ENCODE results near the gene ANKHD1.
A peak's percentile ranks its signal among the peaks of the same experiment; 100 is the strongest.

Gene ANKHD1

GRCh38 chr5:140401362-140402257 lies at the start of gene ANKHD1:
TSS of gene ANKHD1 (plus strand) at chr5:140401833. CDS start at chr5:140401968, 135 bp downstream.
- DNase-seq = peak; percentile 100

GRCh38 chr5:140355546-140355945 lies 46.1 kb upstream of the ANKHD1 start:
- peak; percentile 53 for DNase-seq

DNA sequence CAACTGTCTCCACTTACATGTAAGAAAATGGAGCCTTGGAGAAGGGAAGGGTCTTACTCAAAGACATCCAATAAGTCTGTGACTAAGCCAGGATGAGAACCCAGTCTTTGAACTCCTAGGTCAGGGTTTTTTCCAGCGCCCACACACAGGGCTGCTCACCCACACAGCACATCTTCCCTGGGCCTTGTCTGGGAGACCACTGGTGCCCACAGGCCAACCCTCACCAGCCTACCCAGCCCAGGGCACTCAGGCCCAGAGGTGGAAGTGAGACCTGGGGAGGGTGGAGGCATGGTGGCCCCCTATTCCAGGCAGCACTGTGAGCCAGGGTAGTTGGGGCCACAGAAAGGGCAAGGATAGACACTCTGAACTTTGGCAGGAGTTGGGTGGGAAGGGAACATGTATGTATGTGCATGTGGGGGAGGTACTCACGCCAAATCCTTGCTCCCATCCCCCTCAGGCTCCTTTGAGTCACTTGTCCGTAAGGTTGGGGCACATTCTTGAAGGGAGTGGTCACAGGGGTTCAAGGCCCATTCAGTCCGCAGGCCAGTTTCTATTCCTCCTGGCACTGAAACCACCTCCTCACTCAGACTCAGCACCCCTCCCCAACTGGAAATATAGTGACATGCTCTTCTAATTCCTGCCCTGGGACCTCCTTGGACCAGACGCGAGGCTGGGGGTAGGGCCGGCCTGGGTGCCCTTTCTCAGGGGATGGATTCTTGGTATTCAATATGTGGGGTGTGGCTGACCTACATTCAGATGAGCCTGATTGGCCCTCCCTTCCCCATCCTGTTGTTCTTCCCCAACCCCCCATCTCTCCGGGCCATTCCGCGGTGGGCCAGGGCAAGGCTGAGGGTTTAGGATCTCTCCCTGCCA lies 44.5 kb upstream of the ANKHD1 start:
- no peak for DNase-seq

DNA sequence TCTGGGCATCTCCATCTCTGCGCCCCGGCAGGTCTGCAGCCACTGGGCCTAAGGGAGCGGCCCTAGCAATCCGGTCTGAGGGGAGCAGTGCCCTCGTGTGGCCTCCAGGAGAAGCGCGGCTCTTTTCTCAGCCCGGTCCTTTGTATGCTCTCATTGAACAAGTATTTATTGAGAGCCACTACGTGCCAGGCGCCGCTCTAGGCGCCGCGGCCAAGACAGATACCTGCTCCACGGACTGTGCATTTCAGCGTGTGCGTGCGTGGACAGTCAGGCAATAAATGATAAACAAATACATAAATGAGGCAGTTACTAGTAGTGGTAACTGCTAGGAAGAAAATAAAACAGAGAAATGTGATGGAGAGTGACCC lies 43.9 kb upstream of the ANKHD1 start:
- DNase-seq = peak; percentile 91

- no peak for DNase-seq
Measured at GRCh38 chr5:140358738-140359310, 42.8 kb upstream of the ANKHD1 start.

DNA sequence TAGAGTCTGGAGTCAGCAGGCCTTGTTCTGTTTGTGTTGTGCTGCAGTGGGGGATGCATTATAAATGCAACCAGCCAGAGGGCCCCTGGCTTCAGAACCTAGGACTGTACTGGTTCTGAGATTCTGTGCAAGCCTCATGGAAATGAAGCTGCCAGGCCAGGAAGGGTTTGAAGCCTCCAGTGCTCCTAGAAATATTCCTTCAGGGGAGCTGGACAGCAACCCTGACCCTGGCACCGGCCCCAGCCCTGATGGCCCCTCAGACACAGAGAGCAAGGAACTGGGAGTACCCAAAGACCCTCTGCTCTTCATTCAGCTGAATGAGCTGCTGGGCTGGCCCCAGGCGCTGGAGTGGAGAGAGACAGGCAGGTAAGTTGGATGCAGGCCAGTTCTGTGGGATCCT lies 41.5 kb upstream of the ANKHD1 start, which contains the start of gene SLC4A9:
Gene SLC4A9, plus strand, starts transcription at position 94 of the 400 bp plus-strand sequence. Its CDS starts 43 bp downstream, at position 137.
- no peak for DNase-seq

DNA sequence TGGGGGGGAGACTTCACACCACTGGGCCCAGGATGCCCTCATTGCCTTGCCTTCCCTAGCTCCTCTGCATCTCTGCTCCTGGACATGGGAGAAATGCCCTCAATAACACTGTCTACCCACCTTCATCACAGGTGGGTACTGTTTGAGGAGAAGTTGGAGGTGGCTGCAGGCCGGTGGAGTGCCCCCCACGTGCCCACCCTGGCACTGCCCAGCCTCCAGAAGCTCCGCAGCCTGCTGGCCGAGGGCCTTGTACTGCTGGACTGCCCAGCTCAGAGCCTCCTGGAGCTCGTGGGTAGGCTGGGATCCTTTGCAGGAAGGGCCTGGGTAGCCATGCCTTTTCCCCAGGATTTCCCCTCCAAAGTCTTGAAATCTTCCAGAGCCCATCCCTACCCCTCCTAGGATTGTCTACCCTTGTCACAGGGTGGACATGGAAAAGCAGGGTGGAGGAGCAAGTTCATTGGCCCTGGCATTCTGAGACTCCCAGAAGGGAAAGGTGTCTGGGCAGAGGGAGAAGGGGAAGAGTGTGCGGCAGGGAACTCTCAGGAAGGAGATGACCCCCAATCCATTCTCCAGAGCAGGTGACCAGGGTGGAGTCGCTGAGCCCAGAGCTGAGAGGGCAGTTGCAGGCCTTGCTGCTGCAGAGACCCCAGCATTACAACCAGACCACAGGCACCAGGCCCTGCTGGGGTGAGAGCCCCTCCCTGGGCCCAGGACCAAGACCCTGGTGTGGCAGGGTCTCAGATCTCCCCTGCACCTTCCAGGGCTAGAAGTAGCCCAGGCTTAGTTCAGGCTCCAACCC lies 40.8 kb upstream of the ANKHD1 start:
- no peak for DNase-seq

- DNase-seq = no peak
Measured at GRCh38 chr5:140361901-140362300, 39.7 kb upstream of the ANKHD1 start.

- no peak for DNase-seq
Measured at GRCh38 chr5:140362311-140362710, 39.3 kb upstream of the ANKHD1 start.

DNA sequence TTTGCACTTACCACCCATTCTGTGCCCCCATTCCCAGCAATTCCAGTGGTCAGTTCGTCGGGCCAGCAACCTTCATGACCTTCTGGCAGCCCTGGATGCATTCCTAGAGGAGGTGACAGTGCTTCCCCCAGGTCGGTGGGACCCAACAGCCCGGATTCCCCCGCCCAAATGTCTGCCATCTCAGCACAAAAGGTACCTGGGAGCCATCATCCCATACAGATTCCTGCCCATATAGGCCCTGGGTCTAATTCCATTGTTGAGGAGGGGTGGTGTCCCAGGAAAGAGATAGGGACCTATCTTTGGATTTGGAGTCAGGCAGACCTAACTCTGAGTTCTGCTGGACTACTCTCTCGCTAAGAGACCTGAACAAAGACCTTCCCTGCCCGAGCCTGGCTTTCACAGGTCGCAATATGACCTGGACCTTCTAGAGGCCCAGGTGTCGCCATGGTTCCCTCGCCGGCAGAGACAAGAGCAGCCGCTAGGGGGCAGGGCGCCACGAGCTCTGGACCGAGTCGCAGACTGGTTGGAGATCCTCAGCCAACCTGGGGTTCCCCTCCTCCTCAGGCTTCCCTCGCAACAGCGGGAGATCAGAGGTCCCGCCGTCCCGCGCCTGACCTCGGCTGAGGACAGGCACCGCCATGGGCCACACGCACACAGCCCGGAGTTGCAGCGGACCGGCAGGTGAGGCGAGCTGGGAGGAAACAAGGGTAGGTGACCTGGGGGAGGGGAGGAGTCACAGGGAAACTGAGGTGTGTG lies 38.6 kb upstream of the ANKHD1 start:
- DNase-seq = peak; percentile 85

DNA sequence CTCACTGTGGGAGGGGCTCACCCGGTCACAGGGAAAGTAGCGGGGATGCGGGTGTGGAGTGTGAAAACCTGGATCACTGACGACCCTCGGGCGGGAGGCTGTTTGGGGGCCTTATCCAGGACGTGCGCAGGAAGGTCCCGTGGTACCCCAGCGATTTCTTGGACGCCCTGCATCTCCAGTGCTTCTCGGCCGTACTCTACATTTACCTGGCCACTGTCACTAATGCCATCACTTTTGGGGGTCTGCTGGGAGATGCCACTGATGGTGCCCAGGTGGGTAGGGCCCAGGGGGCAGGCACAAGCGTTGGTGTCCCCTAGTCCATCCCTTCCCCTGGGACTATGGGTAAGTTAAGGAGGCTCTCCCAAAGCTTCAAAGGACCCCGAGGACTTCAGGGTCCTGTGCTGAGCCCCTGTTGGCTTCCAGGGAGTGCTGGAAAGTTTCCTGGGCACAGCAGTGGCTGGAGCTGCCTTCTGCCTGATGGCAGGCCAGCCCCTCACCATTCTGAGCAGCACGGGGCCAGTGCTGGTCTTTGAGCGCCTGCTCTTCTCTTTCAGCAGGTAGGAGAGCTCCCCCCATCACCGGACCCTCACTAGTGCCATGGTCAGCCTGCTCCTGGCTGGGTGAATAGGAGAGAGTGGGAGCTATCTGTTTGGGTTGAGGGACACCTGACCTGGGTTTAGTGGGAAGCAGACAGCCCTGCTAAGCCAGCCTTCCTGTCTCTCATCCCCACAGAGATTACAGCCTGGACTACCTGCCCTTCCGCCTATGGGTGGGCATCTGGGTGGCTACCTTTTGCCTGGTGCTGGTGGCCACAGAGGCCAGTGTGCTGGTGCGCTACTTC lies 37.8 kb upstream of the ANKHD1 start:
- DNase-seq = no peak

- no peak for DNase-seq
Measured at GRCh38 chr5:140364472-140364765, 37.2 kb upstream of the ANKHD1 start.

DNA sequence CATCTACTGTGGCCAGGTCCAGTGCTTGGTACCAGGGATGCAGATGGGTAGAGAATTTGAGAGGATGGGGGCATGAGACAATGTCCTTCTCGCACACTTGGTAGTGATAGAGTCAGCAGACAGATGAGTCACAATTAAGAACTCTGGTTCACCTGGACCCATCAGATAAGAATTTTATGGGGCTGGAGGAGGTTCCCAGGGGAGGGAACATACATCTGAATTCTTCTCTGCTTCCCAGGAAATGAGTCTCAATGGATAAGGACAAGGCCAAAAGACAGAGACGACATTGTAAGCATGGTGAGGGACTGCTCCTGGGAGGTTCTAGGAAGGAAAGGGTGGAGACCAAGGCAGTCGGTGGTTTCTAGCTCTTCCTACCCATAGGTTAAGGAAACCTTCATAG lies 36.4 kb upstream of the ANKHD1 start:
- DNase-seq = no peak

DNA sequence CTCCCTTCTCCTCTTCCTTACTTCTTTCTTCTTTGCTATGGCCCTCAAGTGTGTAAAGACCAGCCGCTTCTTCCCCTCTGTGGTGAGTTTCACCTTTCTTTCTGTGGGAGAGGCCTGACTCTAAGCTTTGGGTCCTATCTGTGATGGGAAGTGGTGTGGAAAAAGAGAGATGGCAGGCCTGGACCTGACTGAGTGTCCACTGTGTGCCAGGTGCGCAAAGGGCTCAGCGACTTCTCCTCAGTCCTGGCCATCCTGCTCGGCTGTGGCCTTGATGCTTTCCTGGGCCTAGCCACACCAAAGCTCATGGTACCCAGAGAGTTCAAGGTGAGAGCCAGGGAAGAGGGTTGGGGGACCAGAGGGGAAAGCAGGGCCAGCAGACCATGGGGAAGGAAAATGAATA lies 35.7 kb upstream of the ANKHD1 start:
- no peak for DNase-seq

- DNase-seq = no peak
Measured at GRCh38 chr5:140366589-140367255, 34.9 kb upstream of the ANKHD1 start.

DNA sequence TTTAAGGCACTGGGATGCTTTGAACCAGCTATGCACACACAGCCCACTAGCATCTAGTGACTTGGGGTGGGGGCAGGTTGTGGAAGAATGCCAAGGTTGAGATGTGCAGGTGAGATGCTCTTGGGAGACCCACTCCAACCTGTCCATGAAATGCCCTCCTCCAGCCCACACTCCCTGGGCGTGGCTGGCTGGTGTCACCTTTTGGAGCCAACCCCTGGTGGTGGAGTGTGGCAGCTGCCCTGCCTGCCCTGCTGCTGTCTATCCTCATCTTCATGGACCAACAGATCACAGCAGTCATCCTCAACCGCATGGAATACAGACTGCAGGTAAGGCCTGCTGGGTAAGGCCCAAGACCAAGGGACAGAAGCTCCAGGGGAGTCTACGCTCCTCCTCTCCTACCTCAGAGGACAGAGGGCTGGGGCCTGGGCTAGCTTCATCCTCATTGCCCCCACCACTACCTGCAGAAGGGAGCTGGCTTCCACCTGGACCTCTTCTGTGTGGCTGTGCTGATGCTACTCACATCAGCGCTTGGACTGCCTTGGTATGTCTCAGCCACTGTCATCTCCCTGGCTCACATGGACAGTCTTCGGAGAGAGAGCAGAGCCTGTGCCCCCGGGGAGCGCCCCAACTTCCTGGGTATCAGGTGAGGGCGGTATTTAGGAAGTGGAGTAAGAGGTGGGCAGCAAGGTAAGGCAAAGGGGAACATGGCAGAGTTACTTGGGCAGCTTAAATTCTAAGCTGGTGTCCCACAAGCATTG lies 34.2 kb upstream of the ANKHD1 start:
- no peak for DNase-seq

DNA sequence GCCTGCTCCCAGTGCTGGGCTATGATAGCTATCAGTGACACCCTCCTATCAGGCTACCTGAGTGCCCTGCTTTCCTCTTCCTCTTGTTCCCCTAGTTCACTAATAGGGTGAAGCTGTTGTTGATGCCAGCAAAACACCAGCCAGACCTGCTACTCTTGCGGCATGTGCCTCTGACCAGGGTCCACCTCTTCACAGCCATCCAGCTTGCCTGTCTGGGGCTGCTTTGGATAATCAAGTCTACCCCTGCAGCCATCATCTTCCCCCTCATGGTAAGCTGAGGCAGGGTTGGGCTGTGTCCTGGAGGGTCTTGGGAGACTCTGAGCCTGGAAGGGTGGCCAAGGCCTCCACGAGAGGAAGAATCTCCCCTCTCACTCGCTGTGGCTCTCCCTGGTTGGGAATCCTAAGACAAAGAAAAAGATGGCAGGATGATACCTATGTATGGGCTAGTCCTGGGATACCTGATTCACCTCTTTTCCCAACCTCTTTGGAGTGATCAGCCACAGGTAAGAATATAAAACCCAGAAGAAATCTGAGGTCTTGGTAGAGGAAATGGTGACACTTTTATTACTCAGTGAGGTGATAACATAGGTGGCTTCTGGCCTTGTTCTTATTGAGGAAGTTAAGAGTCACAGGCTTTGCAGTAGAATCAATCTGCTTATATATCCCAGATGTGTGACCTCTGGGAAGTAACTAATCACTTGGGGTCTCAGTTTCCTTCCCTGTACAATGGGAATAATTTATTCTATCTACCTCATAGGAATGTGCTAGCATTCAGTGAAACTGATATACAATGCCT lies 30.1 kb upstream of the ANKHD1 start:
- DNase-seq = no peak

- peak; percentile 69 for DNase-seq
Measured at GRCh38 chr5:140372971-140373487, 28.6 kb upstream of the ANKHD1 start.

DNA sequence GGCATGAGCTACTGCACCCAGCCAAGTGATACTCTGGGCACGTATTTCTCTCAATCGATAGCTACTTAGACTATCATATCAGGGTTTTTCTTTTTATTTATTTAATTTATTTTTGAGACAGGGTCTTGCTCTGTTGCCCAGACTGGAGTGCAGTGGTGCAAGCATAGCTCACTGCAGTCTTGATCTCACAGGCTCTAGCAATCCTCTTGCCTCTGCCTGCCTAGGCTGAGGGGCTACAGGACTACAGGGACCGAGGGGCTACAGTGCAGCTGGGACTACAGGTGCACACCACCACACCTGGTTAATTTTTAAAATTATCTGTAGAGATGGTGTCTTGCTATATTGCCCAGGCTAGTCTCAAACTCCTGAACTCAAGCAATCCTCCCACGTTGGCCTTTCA lies 20.3 kb upstream of the ANKHD1 start:
- DNase-seq = no peak

Data from hematopoietic multipotent progenitor cell treated with erythropoietin and hydrocortisone succinate and interleukin-3 and kit ligand, for 4 days (in vitro differentiated cells).